Naive thymus-derived CD4-positive, alpha-beta T cell (primary cell): ENCODE measurements around the gene PTGIS. TPM values are rescaled to one million over a fixed set of nuclear protein-coding genes. Genes with fewer than 3 reads are reported as not detected.

Experiments used
- ATAC-seq: fragments of 150-1000 bp; cut with Tn5 transposase; 2 replicates; pipeline ENCODE4 v1.10.0; 2021; ENCODE audit warnings: mild to moderate bottlenecking, moderate library complexity
- CTCF ChIA-PET: fragments of 350-600 bp; sonication (Branson Sonifier 250); formaldehyde crosslinking; loops from one replicate; lab custom pipeline; 2021; ENCODE audit warnings: antibody characterized with exemption; lab: Charles Lee
- POLR2A ChIA-PET: fragments of 350-600 bp; sonication (Branson Sonifier 250); formaldehyde crosslinking; loops from one replicate; lab custom pipeline; 2021; ENCODE audit warnings: antibody characterized with exemption, inconsistent platforms; lab: Charles Lee
- DNase-seq, 9 donors: peaks; one replicate each; pipeline versions ENCODE4 v3.0.0 to v3.0.0-alpha.2; 2020 to 2022; ENCODE audit warnings: mixed read lengths in 1 of 9
- H3K27ac ChIP-seq: one replicate; pipeline ENCODE4 v1.7.0; 2013; ENCODE audit warnings: mild to moderate bottlenecking, low read depth, low read length, moderate library complexity
- H3K27me3 ChIP-seq, 2 donors: one replicate each; pipeline ENCODE4 v1.7.0; 2013; ENCODE audit warnings: low read length in 2 of 2, mild to moderate bottlenecking in 2 of 2, moderate library complexity in 2 of 2; ENCODE audit not compliant: control insufficient read depth in 2 of 2, insufficient read depth in 2 of 2
- H3K36me3 ChIP-seq, 3 experiments: 1 replicate in 2 of 3; 2 replicates in 1 of 3; pipeline ENCODE4 v1.7.0; 2013; ENCODE audit warnings: low read length in 3 of 3, mild to moderate bottlenecking in 3 of 3, moderate library complexity in 1 of 3; ENCODE audit not compliant: insufficient read depth in 3 of 3, control insufficient read depth in 2 of 3
- H3K4me1 ChIP-seq, 2 donors: one replicate each; pipeline ENCODE4 v1.7.0; 2013; ENCODE audit warnings: low read length in 2 of 2, mild to moderate bottlenecking in 2 of 2, moderate library complexity in 1 of 2; ENCODE audit not compliant: control insufficient read depth in 2 of 2, insufficient read depth in 2 of 2
- H3K4me3 ChIP-seq: 2 replicates; pipeline ENCODE4 v1.7.0; 2013; ENCODE audit warnings: mild to moderate bottlenecking, low read length
- H3K9me3 ChIP-seq, 3 experiments: 1 replicate in 2 of 3; 2 replicates in 1 of 3; pipeline ENCODE4 v1.7.0; 2013; ENCODE audit warnings: low read length in 3 of 3; ENCODE audit not compliant: control insufficient read depth in 2 of 3
- H3K27ac Mint-ChIP-seq, 9 donors: one replicate each; pipeline ENCODE4 v1.8.0; 2020 to 2022; ENCODE audit warnings: mixed read lengths in 9 of 9, mild to moderate bottlenecking in 8 of 9, moderate library complexity in 5 of 9, inconsistent platforms in 2 of 9
- H3K27me3 Mint-ChIP-seq, 5 donors: one replicate each; pipeline ENCODE4 v1.8.0; 2021 to 2022; ENCODE audit warnings: mixed read lengths in 5 of 5, mild to moderate bottlenecking in 1 of 5
- H3K36me3 Mint-ChIP-seq, 5 donors: one replicate each; pipeline ENCODE4 v1.8.0; 2020 to 2022; ENCODE audit warnings: mixed read lengths in 5 of 5, mild to moderate bottlenecking in 3 of 5, inconsistent platforms in 1 of 5
- H3K4me1 Mint-ChIP-seq, 7 donors: one replicate each; pipeline ENCODE4 v1.8.0; 2020 to 2022; ENCODE audit warnings: mixed read lengths in 7 of 7, mild to moderate bottlenecking in 3 of 7, inconsistent platforms in 1 of 7
- H3K4me3 Mint-ChIP-seq, 10 donors: one replicate each; pipeline ENCODE4 v1.8.0; 2020 to 2022; ENCODE audit warnings: mild to moderate bottlenecking in 10 of 10, mixed read lengths in 10 of 10, moderate library complexity in 6 of 10, inconsistent platforms in 2 of 10
- H3K9me3 Mint-ChIP-seq, 11 donors: one replicate each; pipeline ENCODE4 v1.8.0; 2020 to 2022; ENCODE audit warnings: mixed read lengths in 11 of 11, mild to moderate bottlenecking in 4 of 11, inconsistent platforms in 1 of 11, moderate library complexity in 1 of 11
- intact Hi-C, 2 donors: fragments of 100-400 bp; cut with micrococcal nuclease; formaldehyde crosslinking; loops; one replicate each; pipeline ENCODE4 v1.15.1; 2023
- polyA plus RNA-seq, 2 donors: library from polyadenylated mRNA; unstranded; fragments of 300-500 nt; fragmentation: Illumina TruSeq; gene quantifications; one replicate each; pipeline ENCODE4 v1.2.3, GENCODE V29; 2021
- total RNA-seq, 6 experiments: library from RNA in 5 of 6; stranded (reverse) in 5 of 6; gene quantifications; 1 replicate in 5 of 6; 2 replicates in 1 of 6; pipeline ENCODE4 v1.2.3 and lab custom pipeline; 2021 to 2026

The PTGIS gene
- total and polyA plus RNA-seq, 7 experiments from 2014 or later, result 12.5 TPM; not detected in 6

- peaks cover 0 to 16% (median 6%) of the 10 kb centered on the region in 11 donors for H3K9me3 Mint-ChIP-seq
- POLR2A ChIA-PET, result interaction anchor here (0.6 kb wide), 1 partner anchor 1146 kb away, joined by 5 read pairs; the partner anchor contains the start of gene PARD6B
- H3K4me1 ChIP-seq, result peaks cover 0 to 3% of the 10 kb centered on the region in 2 donors
These were observed 17.8 kb upstream of the PTGIS start for GRCh38 chr20:49585585-49586245.

DNA sequence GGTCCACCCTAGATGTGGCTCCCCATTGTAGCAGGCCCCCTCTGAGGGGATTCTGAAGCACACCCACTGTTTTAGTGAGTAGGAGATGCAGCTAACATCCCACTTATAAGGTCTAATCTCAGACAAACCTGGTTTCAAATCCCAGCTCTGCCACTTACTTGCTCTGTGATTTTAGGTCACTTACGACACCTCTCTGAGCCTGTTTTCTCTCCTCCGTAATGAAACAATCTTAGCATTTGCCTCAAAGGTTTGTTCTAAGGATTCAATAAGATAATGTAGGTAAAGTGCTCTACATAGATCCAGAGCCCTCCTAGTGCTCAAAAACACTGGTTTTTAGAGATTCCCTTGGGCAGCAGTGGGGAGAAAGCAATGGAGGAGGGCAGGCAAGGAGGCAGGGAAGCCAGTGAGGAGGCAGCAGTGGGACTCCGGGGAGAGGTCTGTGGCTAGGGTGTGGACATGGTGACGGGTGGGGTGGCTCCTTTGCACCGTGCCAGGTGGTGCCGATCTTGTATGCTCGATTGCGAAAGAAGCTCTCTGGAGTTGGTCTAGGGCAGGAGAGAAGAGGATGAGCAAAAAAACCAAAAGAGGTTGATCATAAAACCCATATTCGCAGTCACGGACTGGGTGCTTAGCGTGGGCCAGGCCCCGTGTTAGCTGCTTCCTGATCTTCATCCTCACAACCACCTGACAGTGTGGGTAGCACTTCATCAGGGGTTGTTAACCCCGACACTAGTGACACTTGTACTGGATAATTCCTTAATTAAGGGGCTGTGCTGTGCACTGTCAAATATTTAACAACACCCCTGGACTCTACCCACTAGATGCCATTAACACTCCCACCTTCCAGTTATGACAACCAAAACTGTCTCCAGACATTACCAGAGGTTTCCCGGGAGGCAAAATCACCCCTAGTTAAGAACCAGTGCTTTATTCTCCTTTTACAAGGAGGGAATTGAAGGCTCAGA lies 16.8 kb upstream of the PTGIS start:
- H3K4me1 Mint-ChIP-seq, result peaks cover 0 to 54% (median 0%) of the 10 kb centered on the region in 7 donors
- peak overlapping the region in 1 of 9 donors; percentile 47 for H3K27ac Mint-ChIP-seq
- H3K27me3 ChIP-seq, result no peaks in the 10 kb centered on the region
- H3K4me1 ChIP-seq, result peaks cover 0 to 3% of the 10 kb centered on the region in 2 donors
- peak; percentile 19 for ATAC-seq
- H3K36me3 Mint-ChIP-seq, result peaks cover 0 to 27% (median 0%) of the 10 kb centered on the region in 5 donors
- no peaks in the 10 kb centered on the region for H3K36me3 ChIP-seq
- peaks cover 0 to 8% (median 4%) of the 10 kb centered on the region in 11 donors for H3K9me3 Mint-ChIP-seq
- ChIA-PET CTCF (no interaction called here), POLR2A (no interaction called here)
- peaks cover 0 to 20% (median 14%) of the 10 kb centered on the region in 5 donors for H3K27me3 Mint-ChIP-seq
- H3K4me3 ChIP-seq, result no peak overlapping the region
- peaks cover 0 to 8% (median 0%) of the 10 kb centered on the region in 3 experiments for H3K9me3 ChIP-seq
- no peak overlapping the region for H3K27ac ChIP-seq
- no peak for DNase-seq
- intact Hi-C loops, result no loop called here
- no peak overlapping the region for H3K4me3 Mint-ChIP-seq

More at GRCh38 chr20:49585585-49586245, 17.8 kb upstream of the PTGIS start:
- H3K36me3 ChIP-seq, result no peaks in the 10 kb centered on the region
- no peak for ATAC-seq
- H3K4me3 ChIP-seq, result no peak overlapping the region
- H3K27ac Mint-ChIP-seq, result peak overlapping the region in 1 of 9 donors; percentile 55
- CTCF ChIA-PET, result no interaction called here
- DNase-seq, result no peak
- H3K27me3 ChIP-seq, result no peaks in the 10 kb centered on the region
- peaks cover 0 to 19% (median 14%) of the 10 kb centered on the region in 5 donors for H3K27me3 Mint-ChIP-seq
- H3K9me3 ChIP-seq, result peaks cover 0 to 8% (median 0%) of the 10 kb centered on the region in 3 experiments
- H3K36me3 Mint-ChIP-seq, result peaks cover 0 to 36% (median 0%) of the 10 kb centered on the region in 5 donors
- no peak overlapping the region for H3K27ac ChIP-seq
- peaks cover 0 to 59% (median 0%) of the 10 kb centered on the region in 7 donors for H3K4me1 Mint-ChIP-seq
- H3K4me3 Mint-ChIP-seq, result no peak overlapping the region
- intact Hi-C loops, result no loop called here

GRCh38 chr20:49583669-49584417 lies 15.9 kb upstream of the PTGIS start:
- H3K4me3 Mint-ChIP-seq, result no peak overlapping the region
- ChIA-PET POLR2A (no interaction called here), CTCF (no interaction called here)
- H3K36me3 ChIP-seq, result no peaks in the 10 kb centered on the region
- DNase-seq, result no peak
- no peak overlapping the region for H3K27ac ChIP-seq
- peaks cover 0 to 8% (median 4%) of the 10 kb centered on the region in 11 donors for H3K9me3 Mint-ChIP-seq
- H3K9me3 ChIP-seq, result peaks cover 0 to 8% (median 0%) of the 10 kb centered on the region in 3 experiments
- peak; percentile 84 for ATAC-seq
- peak overlapping the region in 1 of 9 donors; percentile 57 for H3K27ac Mint-ChIP-seq
- H3K27me3 ChIP-seq, result no peaks in the 10 kb centered on the region
- H3K4me1 Mint-ChIP-seq, result peaks cover 0 to 58% (median 0%) of the 10 kb centered on the region in 7 donors
- peaks cover 0 to 24% (median 14%) of the 10 kb centered on the region in 5 donors for H3K27me3 Mint-ChIP-seq
- peaks cover 0 to 22% (median 0%) of the 10 kb centered on the region in 5 donors for H3K36me3 Mint-ChIP-seq
- intact Hi-C loops, result no loop called here
- no peak overlapping the region for H3K4me3 ChIP-seq
- H3K4me1 ChIP-seq, result peaks cover 0 to 3% of the 10 kb centered on the region in 2 donors

- peaks cover 0 to 58% (median 0%) of the 10 kb centered on the region in 7 donors for H3K4me1 Mint-ChIP-seq
- ATAC-seq, result no peak
- peaks cover 0 to 3% of the 10 kb centered on the region in 2 donors for H3K4me1 ChIP-seq
- H3K9me3 Mint-ChIP-seq, result peaks cover 0 to 8% (median 4%) of the 10 kb centered on the region in 11 donors
- peaks cover 0 to 8% (median 0%) of the 10 kb centered on the region in 3 experiments for H3K9me3 ChIP-seq
- ChIA-PET POLR2A (no interaction called here), CTCF (no interaction called here)
- no peaks in the 10 kb centered on the region for H3K36me3 ChIP-seq
- intact Hi-C loops, result no loop called here
- H3K27ac Mint-ChIP-seq, result peak overlapping the region in 1 of 9 donors; percentile 57
- H3K36me3 Mint-ChIP-seq, result peaks cover 0 to 19% (median 0%) of the 10 kb centered on the region in 5 donors
- H3K27ac ChIP-seq, result no peak overlapping the region
- H3K27me3 Mint-ChIP-seq, result peaks cover 0 to 24% (median 14%) of the 10 kb centered on the region in 5 donors
- no peak overlapping the region for H3K4me3 ChIP-seq
- DNase-seq, result no peak
- H3K27me3 ChIP-seq, result no peaks in the 10 kb centered on the region
- no peak overlapping the region for H3K4me3 Mint-ChIP-seq
These were observed 15.4 kb upstream of the PTGIS start for GRCh38 chr20:49583343-49583668.

GRCh38 chr20:49582413-49583334 lies 14.7 kb upstream of the PTGIS start:
- intact Hi-C loops, result no loop called here
- DNase-seq (no peak), ATAC-seq (no peak)
- Histone ChIP-seq H3K4me3 (no peak overlapping the region), H3K36me3 (no peaks in the 10 kb centered on the region), H3K27me3 (no peaks in the 10 kb centered on the region), H3K4me1 (peaks cover 0 to 3% of the 10 kb centered on the region in 2 donors), H3K9me3 (peaks cover 0 to 8% (median 0%) of the 10 kb centered on the region in 3 experiments), H3K27ac (no peak overlapping the region)
- Mint-ChIP-seq H3K27ac (no peak overlapping the region), H3K4me3 (no peak overlapping the region), H3K27me3 (peaks cover 0 to 24% (median 14%) of the 10 kb centered on the region in 5 donors), H3K36me3 (peaks cover 0 to 23% (median 0%) of the 10 kb centered on the region in 5 donors), H3K4me1 (peaks cover 0 to 60% (median 0%) of the 10 kb centered on the region in 7 donors), H3K9me3 (peaks cover 0 to 8% (median 4%) of the 10 kb centered on the region in 11 donors)
- ChIA-PET POLR2A (interaction anchor here (0.6 kb wide), 1 partner anchor 199 kb away, joined by 3 read pairs; no protein-coding TSS in a partner anchor), CTCF (interaction anchor here (1.0 kb wide), 1 partner anchor 26 kb away, joined by 6 read pairs; no protein-coding TSS in a partner anchor)
